HEK293 (cell line): ENCODE measurements around the gene ZNF202.

Experiments
- CTCF ChIA-PET: fragments of 350-600 bp; formaldehyde crosslinking; extraction: SDS; loops from one replicate; lab custom pipeline; 2021; ENCODE audit warnings: antibody characterized with exemption; lab: Yijun Ruan, JAX
- POLR2A ChIA-PET: fragments of 300-600 bp; formaldehyde crosslinking; extraction: SDS; loops from one replicate; lab custom pipeline; 2020; ENCODE audit warnings: antibody characterized with exemption, inconsistent platforms; lab: Yijun Ruan, JAX
- H3K27ac ChIP-seq: fragments of 200-500 bp; sonication (Bioruptor generic); 2 replicates; pipeline ENCODE4 v1.5.1; 2014; ENCODE audit warnings: low read depth, low read length, control low read depth, inconsistent platforms; ENCODE audit errors: extremely low read depth
- H3K36me3 ChIP-seq, 2 experiments: fragments of 200-500 bp in 1 of 2; sonication (Bioruptor generic) in 1 of 2; 1 replicate in 1 of 2; 2 replicates in 1 of 2; pipeline ENCODE4 v1.5.1; 2014 to 2017; ENCODE audit warnings: inconsistent platforms in 2 of 2, low read length in 2 of 2; ENCODE audit not compliant: control insufficient read depth in 2 of 2, insufficient read depth in 1 of 2
- H3K4me1 ChIP-seq: fragments of 200-500 bp; sonication (Bioruptor generic); 2 replicates; pipeline ENCODE4 v1.5.1; 2014; ENCODE audit warnings: mild to moderate bottlenecking, low read length, inconsistent platforms; ENCODE audit not compliant: control insufficient read depth, insufficient read depth
- H3K4me3 ChIP-seq: 2 replicates; pipeline ENCODE4 v1.5.1; 2011; ENCODE audit warnings: low read depth, mild to moderate bottlenecking, control low read depth, low read length, moderate library complexity
- H3K9me3 ChIP-seq: fragments of 200-500 bp; sonication (Bioruptor generic); 2 replicates; pipeline ENCODE4 v1.5.1; 2014; ENCODE audit warnings: low read depth, low read length, inconsistent platforms; ENCODE audit not compliant: control insufficient read depth, insufficient read depth
- SP3 ChIP-seq: fragments of 450-650 bp; formaldehyde crosslinking; IDR thresholded peaks from 2 replicates; pipeline ENCODE4 v1.5.1; 2016; ENCODE audit warnings: missing biosample characterization, missing genetic modification characterization
- SP7 ChIP-seq: fragments of 450-650 bp; formaldehyde crosslinking; IDR thresholded peaks from 2 replicates; pipeline ENCODE4 v1.5.1; 2016; ENCODE audit warnings: missing biosample characterization, missing genetic modification characterization
- YY2 ChIP-seq: fragments of 450-650 bp; formaldehyde crosslinking; IDR thresholded peaks from 2 replicates; pipeline ENCODE4 v1.5.1; 2016; ENCODE audit warnings: missing biosample characterization, missing genetic modification characterization
- ZEB2 ChIP-seq: fragments of 450-650 bp; formaldehyde crosslinking; IDR thresholded peaks from 2 replicates; pipeline ENCODE4 v1.5.1; 2016; ENCODE audit warnings: missing biosample characterization, missing genetic modification characterization
- ZNF157 ChIP-seq: fragments of 450-650 bp; formaldehyde crosslinking; IDR thresholded peaks from 2 replicates; pipeline ENCODE4 v1.5.1; 2016; ENCODE audit warnings: missing biosample characterization, missing genetic modification characterization
- ZNF19 ChIP-seq: fragments of 450-650 bp; formaldehyde crosslinking; IDR thresholded peaks from 2 replicates; pipeline ENCODE4; 2016; ENCODE audit warnings: missing biosample characterization, missing genetic modification characterization, low read depth
- ZNF223 ChIP-seq: fragments of 450-650 bp; formaldehyde crosslinking; IDR thresholded peaks from 2 replicates; pipeline ENCODE4 v1.5.1; 2016; ENCODE audit warnings: missing biosample characterization, missing genetic modification characterization
- ZNF23 ChIP-seq: fragments of 450-650 bp; formaldehyde crosslinking; IDR thresholded peaks from 2 replicates; pipeline ENCODE4 v1.5.1; 2016; ENCODE audit warnings: missing biosample characterization, missing genetic modification characterization, borderline replicate concordance
- ZNF292 ChIP-seq: fragments of 450-650 bp; formaldehyde crosslinking; IDR thresholded peaks from 2 replicates; pipeline ENCODE4 v1.5.1; 2016; ENCODE audit warnings: low read depth, missing biosample characterization, missing genetic modification characterization, borderline replicate concordance
- ZNF366 ChIP-seq: fragments of 450-650 bp; formaldehyde crosslinking; conservative IDR thresholded peaks from 2 replicates; pipeline ENCODE4 v1.5.1; 2016; ENCODE audit warnings: missing biosample characterization, missing genetic modification characterization
- ZNF561 ChIP-seq: fragments of 450-650 bp; IDR thresholded peaks from 2 replicates; pipeline ENCODE4 v1.5.1; 2018; ENCODE audit warnings: missing biosample characterization, missing genetic modification characterization, borderline replicate concordance
- ZNF654 ChIP-seq: fragments of 450-650 bp; formaldehyde crosslinking; IDR thresholded peaks from 2 replicates; pipeline ENCODE4 v1.5.1; 2016; ENCODE audit warnings: low read depth, missing biosample characterization, missing genetic modification characterization
- ZNF658 ChIP-seq: fragments of 450-650 bp; formaldehyde crosslinking; IDR thresholded peaks from 2 replicates; pipeline ENCODE4; 2016; ENCODE audit warnings: missing biosample characterization, missing genetic modification characterization
- ZNF701 ChIP-seq: fragments of 450-650 bp; formaldehyde crosslinking; IDR thresholded peaks from 2 replicates; pipeline ENCODE4 v1.5.1; 2016; ENCODE audit warnings: missing biosample characterization, missing genetic modification characterization
- TF ChIP-seq, protein P1 (sequence below): fragments of 450-650 bp; formaldehyde crosslinking; IDR thresholded peaks from 2 replicates; pipeline ENCODE4 v1.5.1; 2016; ENCODE audit warnings: missing biosample characterization, missing genetic modification characterization, borderline replicate concordance
- TF ChIP-seq, protein P2 (sequence below): fragments of 450-650 bp; formaldehyde crosslinking; IDR thresholded peaks from 2 replicates; pipeline ENCODE4 v1.5.1; 2016; ENCODE audit warnings: missing biosample characterization, missing genetic modification characterization
- TF ChIP-seq, protein P3 (sequence below): fragments of 450-650 bp; formaldehyde crosslinking; conservative IDR thresholded peaks from 2 replicates; pipeline ENCODE4 v1.5.1; 2016; ENCODE audit warnings: low read depth, missing biosample characterization, missing genetic modification characterization
- TF ChIP-seq, protein P4 (sequence below): fragments of 450-650 bp; formaldehyde crosslinking; IDR thresholded peaks from 2 replicates; pipeline ENCODE4 v1.5.1; 2016; ENCODE audit warnings: missing biosample characterization, missing genetic modification characterization
- TF ChIP-seq, protein P5 (sequence below): fragments of 450-650 bp; IDR thresholded peaks from 2 replicates; pipeline ENCODE4 v1.5.1; 2018; ENCODE audit warnings: missing biosample characterization, missing genetic modification characterization

Gene ZNF202

DNA sequence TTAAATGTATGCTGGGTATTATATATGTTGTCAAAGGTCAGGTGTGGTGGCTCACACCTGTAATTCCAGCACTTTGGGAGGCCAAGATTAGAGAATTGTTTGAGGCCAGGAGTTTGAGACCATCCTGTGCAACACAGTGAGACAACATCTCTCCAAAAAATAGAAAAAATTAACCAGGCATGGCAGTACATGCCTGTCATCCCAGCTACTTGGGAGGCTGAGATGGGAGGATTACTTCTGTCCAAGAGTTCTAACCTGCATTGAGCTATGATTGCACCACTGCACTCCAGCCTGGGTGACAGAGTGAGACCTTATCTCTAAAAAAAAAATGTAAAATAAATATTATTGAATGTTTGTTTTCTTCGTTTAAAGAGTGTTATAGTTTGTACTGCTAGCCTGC, 24.1 kb upstream of the ZNF202 start:
- Histone ChIP-seq H3K4me1 (no peaks in the 10 kb centered on the region), H3K4me3 (no peak overlapping the region), H3K27ac (no peak overlapping the region), H3K36me3 (no peaks in the 10 kb centered on the region), H3K9me3 (no peaks in the 10 kb centered on the region)
- CTCF ChIA-PET: interaction anchor here (0.7 kb wide), 1 partner anchor 23 kb away, joined by 4 read pairs; no protein-coding TSS in a partner anchor
- TF ChIP-seq, protein P1, sequence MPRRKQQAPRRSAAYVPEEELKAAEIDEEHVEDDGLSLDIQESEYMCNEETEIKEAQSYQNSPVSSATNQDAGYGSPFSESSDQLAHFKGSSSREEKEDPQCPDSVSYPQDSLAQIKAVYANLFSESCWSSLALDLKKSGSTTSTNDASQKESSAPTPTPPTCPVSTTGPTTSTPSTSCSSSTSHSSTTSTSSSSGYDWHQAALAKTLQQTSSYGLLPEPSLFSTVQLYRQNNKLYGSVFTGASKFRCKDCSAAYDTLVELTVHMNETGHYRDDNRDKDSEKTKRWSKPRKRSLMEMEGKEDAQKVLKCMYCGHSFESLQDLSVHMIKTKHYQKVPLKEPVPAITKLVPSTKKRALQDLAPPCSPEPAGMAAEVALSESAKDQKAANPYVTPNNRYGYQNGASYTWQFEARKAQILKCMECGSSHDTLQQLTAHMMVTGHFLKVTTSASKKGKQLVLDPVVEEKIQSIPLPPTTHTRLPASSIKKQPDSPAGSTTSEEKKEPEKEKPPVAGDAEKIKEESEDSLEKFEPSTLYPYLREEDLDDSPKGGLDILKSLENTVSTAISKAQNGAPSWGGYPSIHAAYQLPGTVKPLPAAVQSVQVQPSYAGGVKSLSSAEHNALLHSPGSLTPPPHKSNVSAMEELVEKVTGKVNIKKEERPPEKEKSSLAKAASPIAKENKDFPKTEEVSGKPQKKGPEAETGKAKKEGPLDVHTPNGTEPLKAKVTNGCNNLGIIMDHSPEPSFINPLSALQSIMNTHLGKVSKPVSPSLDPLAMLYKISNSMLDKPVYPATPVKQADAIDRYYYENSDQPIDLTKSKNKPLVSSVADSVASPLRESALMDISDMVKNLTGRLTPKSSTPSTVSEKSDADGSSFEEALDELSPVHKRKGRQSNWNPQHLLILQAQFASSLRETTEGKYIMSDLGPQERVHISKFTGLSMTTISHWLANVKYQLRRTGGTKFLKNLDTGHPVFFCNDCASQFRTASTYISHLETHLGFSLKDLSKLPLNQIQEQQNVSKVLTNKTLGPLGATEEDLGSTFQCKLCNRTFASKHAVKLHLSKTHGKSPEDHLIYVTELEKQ: no peak
- TF ChIP-seq ZNF157 (tag by site-specific recombination) (no peak), SP3 (no peak), SP7 (tag by site-specific recombination) (no peak), ZNF292 (tag by site-specific recombination) (no peak), ZNF654 (tag by site-specific recombination) (no peak), ZNF23 (no peak), ZNF561 (tag by site-specific recombination) (no peak), ZNF658 (tag by site-specific recombination) (no peak), ZEB2 (tag by site-specific recombination) (no peak), ZNF701 (tag by site-specific recombination) (no peak), ZNF366 (tag by site-specific recombination) (no peak), ZNF223 (tag by site-specific recombination) (no peak), ZNF19 (tag by site-specific recombination) (no peak), YY2 (tag by site-specific recombination) (no peak)
- TF ChIP-seq, protein P2, sequence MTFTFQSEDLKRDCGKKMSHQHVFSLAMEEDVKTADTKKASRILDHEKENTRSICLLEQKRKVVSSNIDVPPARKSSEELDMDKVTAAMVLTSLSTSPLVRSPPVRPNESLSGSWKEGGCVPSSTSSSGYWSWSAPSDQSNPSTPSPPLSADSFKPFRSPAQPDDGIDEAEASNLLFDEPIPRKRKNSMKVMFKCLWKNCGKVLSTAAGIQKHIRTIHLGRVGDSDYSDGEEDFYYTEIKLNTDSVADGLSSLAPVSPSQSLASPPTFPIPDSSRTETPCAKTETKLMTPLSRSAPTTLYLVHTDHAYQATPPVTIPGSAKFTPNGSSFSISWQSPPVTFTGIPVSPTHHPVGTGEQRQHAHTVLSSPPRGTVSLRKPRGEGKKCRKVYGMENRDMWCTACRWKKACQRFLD (tag by site-specific recombination): no peak
- TF ChIP-seq, protein P3, sequence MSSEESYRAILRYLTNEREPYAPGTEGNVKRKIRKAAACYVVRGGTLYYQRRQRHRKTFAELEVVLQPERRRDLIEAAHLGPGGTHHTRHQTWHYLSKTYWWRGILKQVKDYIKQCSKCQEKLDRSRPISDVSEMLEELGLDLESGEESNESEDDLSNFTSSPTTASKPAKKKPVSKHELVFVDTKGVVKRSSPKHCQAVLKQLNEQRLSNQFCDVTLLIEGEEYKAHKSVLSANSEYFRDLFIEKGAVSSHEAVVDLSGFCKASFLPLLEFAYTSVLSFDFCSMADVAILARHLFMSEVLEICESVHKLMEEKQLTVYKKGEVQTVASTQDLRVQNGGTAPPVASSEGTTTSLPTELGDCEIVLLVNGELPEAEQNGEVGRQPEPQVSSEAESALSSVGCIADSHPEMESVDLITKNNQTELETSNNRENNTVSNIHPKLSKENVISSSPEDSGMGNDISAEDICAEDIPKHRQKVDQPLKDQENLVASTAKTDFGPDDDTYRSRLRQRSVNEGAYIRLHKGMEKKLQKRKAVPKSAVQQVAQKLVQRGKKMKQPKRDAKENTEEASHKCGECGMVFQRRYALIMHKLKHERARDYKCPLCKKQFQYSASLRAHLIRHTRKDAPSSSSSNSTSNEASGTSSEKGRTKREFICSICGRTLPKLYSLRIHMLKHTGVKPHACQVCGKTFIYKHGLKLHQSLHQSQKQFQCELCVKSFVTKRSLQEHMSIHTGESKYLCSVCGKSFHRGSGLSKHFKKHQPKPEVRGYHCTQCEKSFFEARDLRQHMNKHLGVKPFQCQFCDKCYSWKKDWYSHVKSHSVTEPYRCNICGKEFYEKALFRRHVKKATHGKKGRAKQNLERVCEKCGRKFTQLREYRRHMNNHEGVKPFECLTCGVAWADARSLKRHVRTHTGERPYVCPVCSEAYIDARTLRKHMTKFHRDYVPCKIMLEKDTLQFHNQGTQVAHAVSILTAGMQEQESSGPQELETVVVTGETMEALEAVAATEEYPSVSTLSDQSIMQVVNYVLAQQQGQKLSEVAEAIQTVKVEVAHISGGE (tag by site-specific recombination): no peak
- TF ChIP-seq, protein P4, sequence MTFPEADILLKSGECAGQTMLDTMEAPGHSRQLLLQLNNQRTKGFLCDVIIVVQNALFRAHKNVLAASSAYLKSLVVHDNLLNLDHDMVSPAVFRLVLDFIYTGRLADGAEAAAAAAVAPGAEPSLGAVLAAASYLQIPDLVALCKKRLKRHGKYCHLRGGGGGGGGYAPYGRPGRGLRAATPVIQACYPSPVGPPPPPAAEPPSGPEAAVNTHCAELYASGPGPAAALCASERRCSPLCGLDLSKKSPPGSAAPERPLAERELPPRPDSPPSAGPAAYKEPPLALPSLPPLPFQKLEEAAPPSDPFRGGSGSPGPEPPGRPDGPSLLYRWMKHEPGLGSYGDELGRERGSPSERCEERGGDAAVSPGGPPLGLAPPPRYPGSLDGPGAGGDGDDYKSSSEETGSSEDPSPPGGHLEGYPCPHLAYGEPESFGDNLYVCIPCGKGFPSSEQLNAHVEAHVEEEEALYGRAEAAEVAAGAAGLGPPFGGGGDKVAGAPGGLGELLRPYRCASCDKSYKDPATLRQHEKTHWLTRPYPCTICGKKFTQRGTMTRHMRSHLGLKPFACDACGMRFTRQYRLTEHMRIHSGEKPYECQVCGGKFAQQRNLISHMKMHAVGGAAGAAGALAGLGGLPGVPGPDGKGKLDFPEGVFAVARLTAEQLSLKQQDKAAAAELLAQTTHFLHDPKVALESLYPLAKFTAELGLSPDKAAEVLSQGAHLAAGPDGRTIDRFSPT (tag by site-specific recombination): no peak
- TF ChIP-seq, protein P5, sequence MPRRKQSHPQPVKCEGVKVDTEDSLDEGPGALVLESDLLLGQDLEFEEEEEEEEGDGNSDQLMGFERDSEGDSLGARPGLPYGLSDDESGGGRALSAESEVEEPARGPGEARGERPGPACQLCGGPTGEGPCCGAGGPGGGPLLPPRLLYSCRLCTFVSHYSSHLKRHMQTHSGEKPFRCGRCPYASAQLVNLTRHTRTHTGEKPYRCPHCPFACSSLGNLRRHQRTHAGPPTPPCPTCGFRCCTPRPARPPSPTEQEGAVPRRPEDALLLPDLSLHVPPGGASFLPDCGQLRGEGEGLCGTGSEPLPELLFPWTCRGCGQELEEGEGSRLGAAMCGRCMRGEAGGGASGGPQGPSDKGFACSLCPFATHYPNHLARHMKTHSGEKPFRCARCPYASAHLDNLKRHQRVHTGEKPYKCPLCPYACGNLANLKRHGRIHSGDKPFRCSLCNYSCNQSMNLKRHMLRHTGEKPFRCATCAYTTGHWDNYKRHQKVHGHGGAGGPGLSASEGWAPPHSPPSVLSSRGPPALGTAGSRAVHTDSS: no peak
- POLR2A ChIA-PET: no interaction called here
